Fibroblast of lung (primary cell): ENCODE data around the gene BLOC1S1. TPM values are rescaled to one million over a fixed set of nuclear protein-coding genes. Genes with fewer than 3 reads are reported as not detected.
"Not testable (repeated sequence)": the region's sequence is repeated elsewhere in the genome, so short reads cannot be mapped to it uniquely, and the experiment has no call there.

Experiments
- DNase-seq, 2 donors: peaks; one replicate each; pipeline versions ENCODE4 v3.0.0 to v3.0.0-alpha.2; 2010; ENCODE audit warnings: low read depth in 2 of 2
- H2AFZ ChIP-seq: 2 replicates; pipeline ENCODE4 v1.5.1; 2012; ENCODE audit warnings: low read length, control low read depth, inconsistent platforms
- H3K27ac ChIP-seq: 2 replicates; pipeline ENCODE4 v1.5.1; 2011; ENCODE audit warnings: low read length, control low read depth; ENCODE audit not compliant: insufficient read depth
- H3K27me3 ChIP-seq: 2 replicates; pipeline ENCODE4 v1.5.1; 2011; ENCODE audit warnings: mild to moderate bottlenecking, low read length; ENCODE audit not compliant: control insufficient read depth, insufficient read depth
- H3K36me3 ChIP-seq: 2 replicates; pipeline ENCODE4 v1.5.1; 2011; ENCODE audit warnings: low read length; ENCODE audit not compliant: control insufficient read depth, insufficient read depth
- H3K4me1 ChIP-seq: 2 replicates; pipeline ENCODE4 v1.5.1; 2011; ENCODE audit warnings: low read length; ENCODE audit not compliant: control insufficient read depth, insufficient read depth; ENCODE audit errors: extremely low read depth
- H3K4me2 ChIP-seq: 2 replicates; pipeline ENCODE4 v1.5.1; 2011; ENCODE audit warnings: low read length, control low read depth; ENCODE audit not compliant: insufficient read depth; ENCODE audit errors: extremely low read depth
- H3K4me3 ChIP-seq, 4 experiments: fragments of 200-600 bp in 1 of 4; sonication (generic) in 1 of 4; replicated peaks in 1 of 4; 2 replicates each; pipeline ENCODE4 v1.5.1; 2011 to 2016; ENCODE audit warnings: low read length in 4 of 4, low read depth in 3 of 4, mild to moderate bottlenecking in 3 of 4, control low read depth in 2 of 4, inconsistent platforms in 1 of 4, mixed read lengths in 1 of 4; ENCODE audit not compliant: insufficient read depth in 1 of 4; ENCODE audit errors: control extremely low read depth in 1 of 4
- H3K79me2 ChIP-seq: 2 replicates; pipeline ENCODE4 v1.5.1; 2012; ENCODE audit warnings: mild to moderate bottlenecking, low read length, inconsistent platforms; ENCODE audit not compliant: control insufficient read depth, insufficient read depth
- H3K9ac ChIP-seq: 2 replicates; pipeline ENCODE4 v1.5.1; 2011; ENCODE audit warnings: mild to moderate bottlenecking, low read length, control low read depth; ENCODE audit not compliant: insufficient read depth
- H3K9me3 ChIP-seq: 2 replicates; pipeline ENCODE4 v1.5.1; 2012; ENCODE audit warnings: low read depth, low read length; ENCODE audit not compliant: control insufficient read depth, insufficient read depth
- H4K20me1 ChIP-seq: 2 replicates; pipeline ENCODE4 v1.5.1; 2011; ENCODE audit warnings: low read length; ENCODE audit not compliant: control insufficient read depth, insufficient read depth; ENCODE audit errors: extremely low read depth
- EZH2 ChIP-seq: IDR thresholded peaks from 2 replicates; pipeline ENCODE4 v1.5.1; 2012; ENCODE audit warnings: low read length, control low read depth, mild to moderate bottlenecking; ENCODE audit errors: missing control alignments
- polyA plus RNA-seq, 2 donors: library from polyadenylated mRNA; depleted of rRNA in 1 of 2; stranded (reverse) in 1 of 2; unstranded in 1 of 2; fragments of >200 nt; gene quantifications; 2 replicates each; pipeline ENCODE4 v1.2.1, GENCODE V29; 2011 to 2012; ENCODE audit warnings: missing spikeins in 1 of 2
- total RNA-seq: library from RNA; depleted of rRNA; stranded (reverse); fragments of >200 nt; gene quantifications from 2 replicates; pipeline ENCODE4 v1.2.1, GENCODE V29; 2014
- TF ChIP-seq, protein P1 (sequence below), 2 donors: IDR thresholded peaks in 1 of 2; conservative IDR thresholded peaks in 1 of 2; 1 replicate in 1 of 2; 2 replicates in 1 of 2; pipeline ENCODE4 v1.5.1; 2011 to 2012; ENCODE audit warnings: low read length in 2 of 2, control low read depth in 1 of 2, inconsistent platforms in 1 of 2, low read depth in 1 of 2, mild to moderate bottlenecking in 1 of 2

The BLOC1S1 gene
- total and polyA plus RNA-seq, 2 donors (not counting 1 experiment from before 2014, with no cell fraction given): 103 to 163 TPM

DNA sequence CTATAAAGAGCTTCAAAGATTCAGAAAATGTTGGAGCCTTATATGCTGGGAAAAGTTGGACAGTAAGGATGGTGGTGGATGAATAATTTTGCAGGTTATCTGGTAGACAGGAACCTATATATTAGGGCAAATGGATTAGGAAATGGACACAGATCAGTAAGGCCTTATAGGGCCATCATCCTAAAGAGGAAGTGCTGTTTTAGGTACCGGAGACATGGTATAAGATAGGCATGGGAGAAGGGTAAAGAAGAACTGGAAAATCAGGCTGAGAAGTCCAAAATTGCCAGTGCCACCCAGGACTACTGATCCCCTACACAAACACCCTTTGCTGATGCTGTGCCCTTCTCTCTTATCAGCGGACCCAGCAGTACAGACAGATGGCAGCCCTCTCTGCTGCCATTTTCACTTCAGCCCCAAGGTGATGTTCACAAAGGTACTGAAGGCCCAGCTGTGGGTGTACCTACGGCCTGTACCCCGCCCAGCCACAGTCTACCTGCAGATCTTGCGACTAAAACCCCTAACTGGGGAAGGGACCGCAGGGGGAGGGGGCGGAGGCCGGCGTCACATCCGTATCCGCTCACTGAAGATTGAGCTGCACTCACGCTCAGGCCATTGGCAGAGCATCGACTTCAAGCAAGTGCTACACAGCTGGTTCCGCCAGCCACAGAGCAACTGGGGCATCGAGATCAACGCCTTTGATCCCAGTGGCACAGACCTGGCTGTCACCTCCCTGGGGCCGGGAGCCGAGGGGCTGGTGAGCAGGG, 32.6 kb downstream of the BLOC1S1 start:
- no peak overlapping the region for H3K27ac ChIP-seq
- no peak overlapping the region for H2AFZ ChIP-seq
- H3K4me3 ChIP-seq: no peak overlapping the region
- H3K9ac ChIP-seq: no peak overlapping the region
- no peaks in the 10 kb centered on the region for H4K20me1 ChIP-seq
- no peaks in the 10 kb centered on the region for H3K9me3 ChIP-seq
- H3K79me2 ChIP-seq: no peaks in the 10 kb centered on the region
- H3K27me3 ChIP-seq: no peaks in the 10 kb centered on the region
- no peak for DNase-seq
- TF ChIP-seq EZH2: no peak
- TF ChIP-seq, protein P1, sequence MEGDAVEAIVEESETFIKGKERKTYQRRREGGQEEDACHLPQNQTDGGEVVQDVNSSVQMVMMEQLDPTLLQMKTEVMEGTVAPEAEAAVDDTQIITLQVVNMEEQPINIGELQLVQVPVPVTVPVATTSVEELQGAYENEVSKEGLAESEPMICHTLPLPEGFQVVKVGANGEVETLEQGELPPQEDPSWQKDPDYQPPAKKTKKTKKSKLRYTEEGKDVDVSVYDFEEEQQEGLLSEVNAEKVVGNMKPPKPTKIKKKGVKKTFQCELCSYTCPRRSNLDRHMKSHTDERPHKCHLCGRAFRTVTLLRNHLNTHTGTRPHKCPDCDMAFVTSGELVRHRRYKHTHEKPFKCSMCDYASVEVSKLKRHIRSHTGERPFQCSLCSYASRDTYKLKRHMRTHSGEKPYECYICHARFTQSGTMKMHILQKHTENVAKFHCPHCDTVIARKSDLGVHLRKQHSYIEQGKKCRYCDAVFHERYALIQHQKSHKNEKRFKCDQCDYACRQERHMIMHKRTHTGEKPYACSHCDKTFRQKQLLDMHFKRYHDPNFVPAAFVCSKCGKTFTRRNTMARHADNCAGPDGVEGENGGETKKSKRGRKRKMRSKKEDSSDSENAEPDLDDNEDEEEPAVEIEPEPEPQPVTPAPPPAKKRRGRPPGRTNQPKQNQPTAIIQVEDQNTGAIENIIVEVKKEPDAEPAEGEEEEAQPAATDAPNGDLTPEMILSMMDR (conservative IDR thresholded peaks at IDR 0.05 in 1 of 2, IDR thresholded peaks at IDR 0.05 in 1 of 2; ENCODE audit: low read depth in 1 of 2, low read length in 2 of 2): no peak
- H3K4me2 ChIP-seq: no peak overlapping the region
- peaks cover 16% of the 10 kb centered on the region for H3K4me1 ChIP-seq
- H3K36me3 ChIP-seq: peaks cover 8% of the 10 kb centered on the region

DNA sequence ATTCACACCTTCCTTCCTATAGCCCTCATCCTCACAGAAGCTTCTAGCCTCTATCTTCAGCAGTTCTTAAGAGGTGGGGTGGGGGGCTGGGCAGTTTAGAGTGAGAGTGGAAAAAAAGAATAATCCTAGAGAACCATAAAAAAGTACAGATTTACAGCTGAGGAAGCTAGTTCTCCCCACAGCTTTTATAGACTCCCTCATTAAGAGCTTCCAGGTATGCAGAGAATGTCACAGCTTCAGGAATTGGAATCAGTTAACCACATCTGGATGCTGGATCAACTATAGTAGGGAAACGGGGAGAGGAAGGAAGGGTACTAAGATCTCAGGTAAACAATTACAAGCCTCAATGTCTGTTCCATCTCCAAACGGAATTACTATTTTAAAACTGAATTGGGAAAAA, 39.4 kb downstream of the BLOC1S1 start:
- H3K27ac ChIP-seq: no peak overlapping the region
- no peaks in the 10 kb centered on the region for H3K4me1 ChIP-seq
- no peaks in the 10 kb centered on the region for H4K20me1 ChIP-seq
- DNase-seq: no peak
- TF ChIP-seq, protein P1 (conservative IDR thresholded peaks at IDR 0.05 in 1 of 2, IDR thresholded peaks at IDR 0.05 in 1 of 2; ENCODE audit: low read depth in 1 of 2, low read length in 2 of 2): no peak
- no peak for TF ChIP-seq EZH2
- H3K9me3 ChIP-seq: no peaks in the 10 kb centered on the region
- H2AFZ ChIP-seq: no peak overlapping the region
- H3K27me3 ChIP-seq: no peaks in the 10 kb centered on the region
- H3K4me2 ChIP-seq: no peak overlapping the region
- no peak overlapping the region for H3K9ac ChIP-seq
- H3K4me3 ChIP-seq: no peak overlapping the region
- no peaks in the 10 kb centered on the region for H3K79me2 ChIP-seq
- H3K36me3 ChIP-seq: peaks cover 14% of the 10 kb centered on the region

DNA sequence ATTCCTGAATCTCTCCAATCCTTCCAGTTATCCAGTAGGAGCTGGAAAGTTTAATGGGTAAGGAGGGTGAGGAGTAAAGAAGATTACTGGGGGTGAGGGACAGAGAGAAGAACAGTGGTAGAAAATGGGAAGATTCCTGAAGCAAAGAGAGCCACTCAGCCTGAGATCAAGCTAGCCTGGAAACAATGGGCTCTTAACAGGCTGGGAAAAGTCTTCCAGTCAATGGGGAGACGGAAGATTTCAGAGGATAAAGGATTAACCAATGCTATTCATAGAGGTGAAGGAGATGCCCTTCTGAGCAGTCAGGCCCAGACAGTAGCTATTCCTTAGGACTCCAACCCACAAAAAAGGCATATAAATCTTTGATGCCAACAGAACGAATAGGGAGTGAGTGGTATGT, 41.9 kb downstream of the BLOC1S1 start:
- TF ChIP-seq, protein P1 (conservative IDR thresholded peaks at IDR 0.05 in 1 of 2, IDR thresholded peaks at IDR 0.05 in 1 of 2; ENCODE audit: low read depth in 1 of 2, low read length in 2 of 2): no peak
- TF ChIP-seq EZH2: no peak
- H2AFZ ChIP-seq: no peak overlapping the region
- peaks cover 9% of the 10 kb centered on the region for H3K36me3 ChIP-seq
- no peak overlapping the region for H3K27ac ChIP-seq
- no peak overlapping the region for H3K4me3 ChIP-seq
- H4K20me1 ChIP-seq: no peaks in the 10 kb centered on the region
- no peaks in the 10 kb centered on the region for H3K9me3 ChIP-seq
- H3K79me2 ChIP-seq: no peaks in the 10 kb centered on the region
- no peak for DNase-seq
- H3K9ac ChIP-seq: no peak overlapping the region
- no peak overlapping the region for H3K4me2 ChIP-seq
- no peaks in the 10 kb centered on the region for H3K27me3 ChIP-seq
- H3K4me1 ChIP-seq: no peaks in the 10 kb centered on the region

DNA sequence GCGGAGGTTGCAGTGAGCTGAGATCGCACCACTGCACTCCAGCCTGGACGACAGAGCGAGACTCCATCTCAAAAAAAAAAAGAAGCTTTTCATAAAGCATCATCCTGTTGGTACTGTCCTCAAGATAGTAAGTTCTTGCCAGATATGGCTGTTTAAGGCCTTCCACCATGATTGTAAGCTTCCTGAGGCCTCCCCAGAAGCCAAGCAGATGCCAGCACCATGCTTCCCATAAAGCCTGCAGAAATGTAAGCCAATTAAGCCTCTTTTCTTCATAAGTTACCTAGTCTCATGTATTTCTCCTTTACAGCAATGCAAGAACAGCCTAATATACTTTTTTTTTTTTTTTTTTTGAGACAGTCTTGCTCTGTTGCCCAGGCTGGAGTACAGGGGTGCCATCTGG, 42.7 kb downstream of the BLOC1S1 start:
- H3K4me1 ChIP-seq, H2AFZ ChIP-seq, DNase-seq, H3K27ac ChIP-seq, H3K9me3 ChIP-seq, H3K27me3 ChIP-seq, H4K20me1 ChIP-seq, H3K36me3 ChIP-seq, H3K4me2 ChIP-seq, H3K9ac ChIP-seq, H3K79me2 ChIP-seq, H3K4me3 ChIP-seq: not testable (repeated sequence)
